ENCODE results near the gene SYT13.

The SYT13 gene

DNA sequence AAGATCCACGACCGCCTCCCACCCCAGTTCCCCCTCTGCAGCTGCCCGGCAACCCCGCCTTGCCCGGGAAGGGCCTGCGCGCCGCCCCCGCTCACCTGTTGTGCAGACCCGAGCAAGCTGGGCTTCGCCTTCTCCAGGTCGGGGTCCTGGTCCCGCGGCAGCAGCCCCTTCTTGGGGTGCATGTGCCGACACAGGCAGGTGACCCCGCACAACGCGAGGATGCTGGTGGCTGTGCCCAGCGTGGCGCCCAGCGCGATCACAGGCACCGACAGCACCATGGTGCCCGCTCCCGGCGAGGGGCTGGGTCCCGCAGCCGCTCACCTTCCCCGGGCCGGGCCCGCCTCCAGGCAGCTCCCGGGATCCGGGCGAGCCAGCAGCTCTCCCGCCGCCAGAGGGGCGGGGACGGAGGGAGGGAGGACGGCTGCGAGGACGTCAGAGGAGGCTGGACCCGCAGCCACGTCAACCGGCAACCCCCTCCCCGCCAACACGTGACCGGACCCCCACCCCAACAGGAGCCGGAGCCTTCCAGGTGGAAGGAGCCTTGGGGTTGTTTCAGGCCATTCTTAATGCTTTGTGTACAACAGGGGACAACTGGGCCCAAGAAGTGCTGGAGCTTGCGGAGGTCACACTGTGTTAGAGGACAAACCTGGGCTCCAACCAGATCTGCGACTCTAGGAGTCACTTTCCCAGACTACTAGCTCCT lies at the start of gene SYT13:
Gene SYT13, minus strand, starts transcription at position 412 of the 703 bp plus-strand sequence. Its CDS starts 134 bp downstream, at position 278.
- peak; percentile 69; the same call in 1 of the 2 replicates for TF ChIP-seq ZBTB7A (IDR thresholded peaks at IDR 0.05; ENCODE audit: low read depth)
- TF ChIP-seq, protein P1, sequence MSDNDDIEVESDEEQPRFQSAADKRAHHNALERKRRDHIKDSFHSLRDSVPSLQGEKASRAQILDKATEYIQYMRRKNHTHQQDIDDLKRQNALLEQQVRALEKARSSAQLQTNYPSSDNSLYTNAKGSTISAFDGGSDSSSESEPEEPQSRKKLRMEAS (IDR thresholded peaks at IDR 0.05) = no peak
- TF ChIP-seq TCF12 (IDR thresholded peaks at IDR 0.05; ENCODE audit: low read depth) = no peak
- TF ChIP-seq TEAD4 (IDR thresholded peaks at IDR 0.05) = no peak
- no peak for TF ChIP-seq YY1 (IDR thresholded peaks at IDR 0.05; ENCODE audit: low read depth)
- TF ChIP-seq FOXM1 (IDR thresholded peaks at IDR 0.05; ENCODE audit: borderline replicate concordance, low read depth) = no peak
- no peak for TF ChIP-seq TAF1 (IDR thresholded peaks at IDR 0.05; ENCODE audit: low read depth)
- TF ChIP-seq EGR1 (IDR thresholded peaks at IDR 0.05) = peak; percentile 44; the same call in 1 of the 2 replicates
- no peak for TF ChIP-seq EP300 (IDR thresholded peaks at IDR 0.05; ENCODE audit: borderline replicate concordance)
- no peak for TF ChIP-seq CREB1 (IDR thresholded peaks at IDR 0.05; ENCODE audit: low read depth)
- TF ChIP-seq USF1 (IDR thresholded peaks at IDR 0.05) = peak; percentile 93
- no peak for TF ChIP-seq NFIC (IDR thresholded peaks at IDR 0.05)

- TF ChIP-seq USF1 (IDR thresholded peaks at IDR 0.05) = no peak
- TF ChIP-seq RAD21 (IDR thresholded peaks at IDR 0.05; ENCODE audit: low read depth) = no peak
- no peak for TF ChIP-seq CREB1 (IDR thresholded peaks at IDR 0.05; ENCODE audit: low read depth)
- TF ChIP-seq TAF1 (IDR thresholded peaks at IDR 0.05; ENCODE audit: low read depth) = no peak
- TF ChIP-seq EP300 (IDR thresholded peaks at IDR 0.05; ENCODE audit: borderline replicate concordance) = no peak
- TF ChIP-seq, protein P1 (IDR thresholded peaks at IDR 0.05) = no peak
- TF ChIP-seq EGR1 (IDR thresholded peaks at IDR 0.05) = no peak
- no peak for TF ChIP-seq REST (IDR thresholded peaks at IDR 0.05; ENCODE audit: low read depth)
These were observed 49.3 kb upstream of the SYT13 start for GRCh38 chr11:45335434-45335833.

DNA sequence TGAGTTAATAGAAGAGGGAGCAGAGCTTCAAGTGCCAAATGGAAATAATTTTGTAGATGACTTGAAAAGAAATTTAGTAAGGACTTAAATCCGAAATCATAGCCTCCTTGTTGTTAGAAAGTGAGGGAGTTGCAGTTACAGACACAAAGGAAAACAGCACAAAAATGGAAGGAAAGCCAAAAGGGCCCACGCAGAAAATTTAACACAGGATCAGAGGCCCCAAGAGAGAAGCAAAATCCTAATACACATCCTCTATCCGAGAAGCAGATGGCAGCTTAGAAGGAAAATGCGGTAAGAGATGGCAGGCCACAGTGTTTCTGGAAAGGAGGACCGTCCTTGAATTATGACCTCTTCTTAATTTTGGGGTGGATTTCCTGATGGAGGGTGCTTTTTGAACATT lies 48.7 kb upstream of the SYT13 start:
- TF ChIP-seq, protein P1 (IDR thresholded peaks at IDR 0.05) = no peak
- TF ChIP-seq TCF12 (IDR thresholded peaks at IDR 0.05; ENCODE audit: low read depth) = no peak
- TF ChIP-seq ZBTB7A (IDR thresholded peaks at IDR 0.05; ENCODE audit: low read depth) = no peak
- no peak for TF ChIP-seq USF1 (IDR thresholded peaks at IDR 0.05)
- no peak for TF ChIP-seq CREB1 (IDR thresholded peaks at IDR 0.05; ENCODE audit: low read depth)
- no peak for TF ChIP-seq NFIC (IDR thresholded peaks at IDR 0.05)
- no peak for TF ChIP-seq TEAD4 (IDR thresholded peaks at IDR 0.05)
- no peak for TF ChIP-seq FOXM1 (IDR thresholded peaks at IDR 0.05; ENCODE audit: borderline replicate concordance, low read depth)
- no peak for TF ChIP-seq YY1 (IDR thresholded peaks at IDR 0.05; ENCODE audit: low read depth)
- TF ChIP-seq EP300 (IDR thresholded peaks at IDR 0.05; ENCODE audit: borderline replicate concordance) = no peak
- no peak for TF ChIP-seq REST (IDR thresholded peaks at IDR 0.05; ENCODE audit: low read depth)

GRCh38 chr11:45334410-45334809 lies 48.3 kb upstream of the SYT13 start:
- TF ChIP-seq TEAD4 (IDR thresholded peaks at IDR 0.05) (no peak), REST (IDR thresholded peaks at IDR 0.05; ENCODE audit: low read depth) (no peak), CEBPB (IDR thresholded peaks at IDR 0.05) (no peak), FOXM1 (IDR thresholded peaks at IDR 0.05; ENCODE audit: borderline replicate concordance, low read depth) (no peak), RAD21 (IDR thresholded peaks at IDR 0.05; ENCODE audit: low read depth) (no peak), ZBTB7A (IDR thresholded peaks at IDR 0.05; ENCODE audit: low read depth) (no peak), USF1 (IDR thresholded peaks at IDR 0.05) (no peak), TCF12 (IDR thresholded peaks at IDR 0.05; ENCODE audit: low read depth) (no peak), EGR1 (IDR thresholded peaks at IDR 0.05) (no peak), YY1 (IDR thresholded peaks at IDR 0.05; ENCODE audit: low read depth) (no peak), NFIC (IDR thresholded peaks at IDR 0.05) (no peak), CREB1 (IDR thresholded peaks at IDR 0.05; ENCODE audit: low read depth) (no peak), TAF1 (IDR thresholded peaks at IDR 0.05; ENCODE audit: low read depth) (no peak), EP300 (IDR thresholded peaks at IDR 0.05; ENCODE audit: borderline replicate concordance) (no peak)
- TF ChIP-seq, protein P1 (IDR thresholded peaks at IDR 0.05) = no peak

All from Ishikawa (cell line).